HepG2 (cell line): Measurements from ENCODE around the gene SCYL1. TPM values are rescaled to one million over a fixed set of nuclear protein-coding genes. Genes with fewer than 3 reads are reported as not detected.
A peak's percentile ranks its signal among the peaks of the same experiment; 100 is the strongest.

Experiments
- FOXO1 ChIP-seq: sonication (generic); formaldehyde crosslinking; IDR thresholded peaks from 2 replicates; pipeline ENCODE4 v1.4.0; 2020; ENCODE audit warnings: missing genetic modification reagents
- KDM1A ChIP-seq: IDR thresholded peaks from 2 replicates; pipeline ENCODE4 v1.6.1; 2016; ENCODE audit warnings: missing compliant biosample characterization
- LBX2 ChIP-seq: sonication (generic); formaldehyde crosslinking; IDR thresholded peaks from 2 replicates; pipeline ENCODE4 v1.5.0; 2020; ENCODE audit warnings: missing genetic modification reagents, mild to moderate bottlenecking, borderline replicate concordance
- NFRKB ChIP-seq: fragments of 450-650 bp; IDR thresholded peaks from 2 replicates; pipeline ENCODE4 v1.6.1; 2017
- PBX3 ChIP-seq: sonication (generic); formaldehyde crosslinking; IDR thresholded peaks from 2 replicates; pipeline ENCODE4 v1.8.1; 2023; ENCODE audit warnings: missing genetic modification reagents, inconsistent platforms, borderline replicate concordance
- PHF21A ChIP-seq: sonication (generic); formaldehyde crosslinking; IDR thresholded peaks from 2 replicates; pipeline ENCODE4 v1.5.0; 2020; ENCODE audit warnings: mild to moderate bottlenecking, missing genetic modification reagents
- REL ChIP-seq: sonication (generic); formaldehyde crosslinking; conservative IDR thresholded peaks from 2 replicates; pipeline ENCODE4 v1.8.0; 2022; ENCODE audit warnings: mild to moderate bottlenecking, missing genetic modification reagents, moderate library complexity
- REST ChIP-seq, 2 experiments: IDR thresholded peaks; 2 replicates each; pipeline ENCODE4 v1.6.1; 2011 to 2012; ENCODE audit warnings: low read length in 2 of 2, borderline replicate concordance in 1 of 2, low read depth in 1 of 2, mild to moderate bottlenecking in 1 of 2, moderate library complexity in 1 of 2
- RFX3 ChIP-seq: IDR thresholded peaks from 2 replicates; pipeline ENCODE4 v1.6.1; 2016; ENCODE audit warnings: missing biosample characterization, missing genetic modification reagents
- TBP ChIP-seq: sonication (generic); formaldehyde crosslinking; IDR thresholded peaks from 2 replicates; pipeline ENCODE4 v1.5.0; 2020; ENCODE audit warnings: missing genetic modification reagents
- UBTF ChIP-seq: sonication (generic); formaldehyde crosslinking; IDR thresholded peaks from 2 replicates; pipeline ENCODE4 v1.4.0; 2020; ENCODE audit warnings: mild to moderate bottlenecking, missing genetic modification reagents
- ZKSCAN5 ChIP-seq: sonication (generic); formaldehyde crosslinking; IDR thresholded peaks from 2 replicates; pipeline ENCODE4 v1.5.1; 2020; ENCODE audit warnings: mild to moderate bottlenecking, missing genetic modification reagents
- ZNF280B ChIP-seq: sonication (generic); formaldehyde crosslinking; IDR thresholded peaks from 2 replicates; pipeline ENCODE4 v1.5.0; 2020; ENCODE audit warnings: missing genetic modification reagents, mild to moderate bottlenecking, borderline replicate concordance
- ZNF550 ChIP-seq: sonication (generic); formaldehyde crosslinking; IDR thresholded peaks from 2 replicates; pipeline ENCODE4 v1.4.0; 2020; ENCODE audit warnings: mild to moderate bottlenecking, missing genetic modification reagents, borderline replicate concordance
- ZNF597 ChIP-seq: sonication (generic); formaldehyde crosslinking; IDR thresholded peaks from 2 replicates; pipeline ENCODE4 v1.5.0; 2020; ENCODE audit warnings: missing genetic modification reagents
- ZNF619 ChIP-seq: sonication (generic); formaldehyde crosslinking; IDR thresholded peaks from 2 replicates; pipeline ENCODE4 v1.4.0; 2020; ENCODE audit warnings: mild to moderate bottlenecking, missing genetic modification reagents
- ZNF891 ChIP-seq: sonication (generic); formaldehyde crosslinking; IDR thresholded peaks from 2 replicates; pipeline ENCODE4 v1.5.0; 2020; ENCODE audit warnings: mild to moderate bottlenecking, missing genetic modification reagents
- ZSCAN22 ChIP-seq: sonication (generic); formaldehyde crosslinking; IDR thresholded peaks from 2 replicates; pipeline ENCODE4 v1.4.0; 2020; ENCODE audit warnings: mild to moderate bottlenecking, missing genetic modification reagents
- polyA plus RNA-seq, 8 experiments: library from polyadenylated mRNA; depleted of rRNA in 3 of 8; stranded (reverse) in 7 of 8; unstranded in 1 of 8; fragments of >200 nt; fragmentation: Illumina TruSeq in 4 of 8; extraction: Trizol in 4 of 8; gene quantifications; 2 replicates each; pipeline versions ENCODE4 v1.2.1 to v1.2.3, GENCODE V29; 2011 to 2016; ENCODE audit warnings: low read depth in 4 of 8, missing spikeins in 1 of 8, mixed read lengths in 1 of 8; ENCODE audit not compliant: insufficient read depth in 1 of 8
- total RNA-seq, 5 experiments: library from RNA; depleted of rRNA; stranded (reverse); fragments of >200 nt; fragmentation: Illumina TruSeq; extraction: Trizol; gene quantifications; 2 replicates each; pipeline ENCODE4 v1.2.3, GENCODE V29; 2016; ENCODE audit warnings: low read depth in 1 of 5

The SCYL1 gene
- total and polyA plus RNA-seq, 2 of the 13 experiments (the other 11 are each of a cell fraction or from before 2014, with no cell fraction given): 65.9 to 103 TPM

GRCh38 chr11:65569973-65570918 is 45.4 kb downstream of the SCYL1 start, which contains the start of gene ZNRD2 (continued):
- peak; percentile 84; the same call in 1 of the 2 replicates for TF ChIP-seq PHF21A
- TF ChIP-seq UBTF (CRISPR knock-in tag): peak; percentile 95
- no peak for TF ChIP-seq LBX2 (CRISPR knock-in tag)
- TF ChIP-seq ZKSCAN5 (CRISPR knock-in tag): no peak
- TF ChIP-seq RFX3 (CRISPR knock-in tag): peak; percentile 50; the same call in 1 of the 2 replicates
- peak in 1 of 2 experiments; percentile 33; a peak in 1 of 4 replicates for TF ChIP-seq REST (IDR thresholded peaks at IDR 0.05; ENCODE audit: borderline replicate concordance in 1 of 2, low read depth in 1 of 2, low read length in 2 of 2)
- TF ChIP-seq REL (CRISPR knock-in tag): no peak
- TF ChIP-seq FOXO1 (CRISPR knock-in tag): peak; percentile 82
- TF ChIP-seq ZNF597 (CRISPR knock-in tag): no peak
- no peak for TF ChIP-seq NFRKB
- peak; percentile 88 for TF ChIP-seq ZNF619 (CRISPR knock-in tag)
- no peak for TF ChIP-seq ZNF550
- TF ChIP-seq ZSCAN22 (CRISPR knock-in tag): peak; percentile 44; the same call in 1 of the 2 replicates
- TF ChIP-seq KDM1A: no peak
- TF ChIP-seq TBP: no peak
- no peak for TF ChIP-seq PBX3 (CRISPR knock-in tag)
- TF ChIP-seq ZNF280B (CRISPR knock-in tag): peak; percentile 16
- TF ChIP-seq ZNF891 (CRISPR knock-in tag): peak; percentile 86; the same call in 1 of the 2 replicates
